DMS114 treated with DMSO at 0.1 percent for 48 hours (cell line): ENCODE measurements around the gene EEPD1.
"Not testable (repeated sequence)": the region's sequence is repeated elsewhere in the genome, so short reads cannot be mapped to it uniquely, and the experiment has no call there.

Experiments
- DNase-seq: peaks from one replicate; lab custom pipeline; 2025; ENCODE audit not compliant: unreplicated experiment; lab: John Stamatoyannopoulos, UW

The EEPD1 gene

DNA sequence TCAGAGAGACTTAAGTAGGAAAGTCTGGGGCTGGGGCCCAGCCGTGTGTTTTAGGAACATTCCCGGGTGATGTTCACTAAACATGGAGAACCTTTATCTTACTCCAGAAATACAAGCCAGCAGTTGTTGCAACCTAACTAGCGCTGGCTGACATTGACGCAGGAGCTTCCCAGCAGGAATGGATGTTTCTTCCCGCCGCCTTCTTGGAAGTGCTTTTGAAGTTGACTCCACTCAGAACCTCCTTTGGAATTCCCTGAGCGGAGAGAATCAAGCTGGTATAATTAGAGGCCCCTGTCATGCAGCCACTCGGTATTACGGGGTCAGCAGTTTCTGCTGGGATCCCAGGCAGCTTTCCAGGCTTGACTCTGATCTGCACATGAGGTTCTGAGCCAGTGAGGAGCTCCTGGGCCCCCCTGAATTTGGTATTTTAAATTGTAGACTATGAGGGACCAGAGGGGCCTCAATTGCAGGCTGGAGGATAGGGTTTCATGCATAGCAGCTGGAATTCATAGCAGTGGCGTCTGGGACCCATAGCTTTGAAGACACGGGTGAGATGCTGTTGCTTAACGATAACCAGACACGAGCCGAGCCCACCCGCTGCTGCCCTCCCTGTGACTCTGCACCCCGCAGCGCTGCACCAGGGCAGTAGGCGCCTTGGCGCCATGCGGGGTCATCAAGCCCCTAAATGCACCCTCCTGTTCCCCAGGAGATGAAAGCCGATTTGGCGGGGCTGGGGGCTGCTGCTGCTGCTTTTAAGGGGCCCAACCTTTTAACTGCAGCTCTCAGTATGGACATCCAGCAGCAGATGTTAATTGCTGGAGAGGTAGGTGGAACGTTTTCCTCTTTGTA is 61.8 kb downstream of the EEPD1 start:
- DNase-seq: no peak

DNA sequence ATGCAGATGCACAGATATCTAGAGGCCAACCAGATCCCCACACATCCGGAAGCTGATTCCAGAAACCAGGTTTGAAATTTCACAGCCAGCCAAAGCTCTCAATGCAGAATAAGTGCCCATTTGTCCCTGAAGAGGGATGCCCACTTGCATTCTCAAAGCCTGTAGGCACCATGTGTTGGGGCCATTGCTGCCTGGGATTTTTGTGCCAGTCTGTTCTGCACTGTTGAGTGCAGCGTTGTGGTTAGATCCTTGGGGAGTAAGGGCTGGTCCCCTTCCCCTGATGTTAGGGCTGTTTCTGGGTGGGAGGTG is 62.4 kb downstream of the EEPD1 start:
- no peak for DNase-seq

DNA sequence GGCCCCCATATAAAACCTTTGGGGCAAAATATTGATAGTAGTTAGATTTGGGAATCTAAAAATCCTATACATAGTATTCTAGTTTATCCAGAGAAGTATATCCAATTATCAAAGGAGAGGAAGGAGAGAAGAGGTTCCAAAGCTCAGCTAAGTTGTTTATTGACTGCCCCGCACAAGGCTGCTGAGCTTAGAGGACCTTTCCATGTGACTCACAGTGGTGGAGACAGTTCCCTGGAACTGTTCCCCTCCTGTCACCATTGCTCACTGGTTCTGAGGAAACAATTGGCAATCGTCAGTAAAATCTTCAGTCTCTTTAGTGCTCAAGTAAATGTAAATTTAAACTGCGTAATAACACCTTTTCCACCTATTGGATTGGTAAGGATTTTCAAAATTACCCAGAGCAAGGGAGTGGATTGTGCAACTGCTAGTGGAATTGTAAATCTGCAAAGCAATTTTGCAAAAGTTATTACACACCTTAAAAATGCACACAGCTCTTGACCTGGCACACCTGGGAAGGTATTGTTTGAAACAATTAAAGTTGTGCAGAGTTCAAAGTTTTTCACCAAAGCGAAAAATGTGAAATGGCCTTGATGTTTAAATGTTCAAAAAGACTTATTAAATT is 63.1 kb downstream of the EEPD1 start:
- DNase-seq: no peak

DNA sequence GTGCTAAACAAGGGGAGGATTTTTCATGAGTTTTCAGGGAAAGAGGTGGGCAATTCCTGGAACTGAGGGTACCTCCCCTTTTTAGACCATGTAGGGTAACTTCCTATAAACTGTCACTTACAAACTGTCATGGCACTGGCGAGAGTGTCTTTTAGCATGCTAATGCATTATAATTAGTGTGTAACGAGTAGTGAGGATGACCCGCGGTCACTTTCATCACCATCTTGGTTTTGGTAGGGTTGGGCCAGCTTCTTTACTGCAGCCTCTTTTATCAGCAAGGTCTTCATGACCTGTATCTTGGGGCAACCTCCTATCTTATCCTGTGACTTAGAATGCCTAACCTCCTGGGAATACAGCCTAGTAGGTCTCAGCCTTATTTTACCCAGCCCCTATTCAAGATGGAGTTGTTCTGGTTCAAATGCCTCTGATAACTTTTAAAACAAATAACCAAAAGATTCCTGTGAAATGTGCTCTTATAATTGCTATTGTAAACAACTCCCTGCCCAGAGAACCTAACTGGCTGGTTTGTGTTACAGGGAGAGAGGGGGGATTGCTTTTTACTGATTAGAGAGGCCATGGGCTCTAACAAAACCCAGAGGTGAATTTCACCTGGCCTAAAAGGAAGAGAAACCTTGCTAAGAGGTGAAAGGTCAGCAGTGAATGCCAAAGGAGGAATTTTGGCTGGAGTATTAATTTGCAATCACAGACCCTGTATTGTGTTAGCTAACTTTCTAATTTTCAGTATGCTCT is 64.3 kb downstream of the EEPD1 start:
- no peak for DNase-seq

DNA sequence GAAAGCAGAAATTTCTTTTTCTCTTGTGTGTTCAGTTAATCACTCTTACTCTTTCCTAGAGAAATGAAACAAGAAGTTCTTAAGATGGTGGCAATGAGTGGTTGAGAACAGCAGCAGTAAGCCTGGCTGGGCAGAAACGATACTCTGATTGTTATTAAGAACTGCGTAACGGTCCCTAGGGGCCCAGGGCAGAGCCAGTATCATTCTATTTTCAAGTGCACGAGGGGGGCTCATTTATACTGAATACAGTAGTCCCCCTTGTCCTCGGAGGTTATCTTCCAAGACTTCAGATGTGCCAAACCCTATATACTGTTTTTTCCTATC is 64.9 kb downstream of the EEPD1 start:
- no peak for DNase-seq

DNA sequence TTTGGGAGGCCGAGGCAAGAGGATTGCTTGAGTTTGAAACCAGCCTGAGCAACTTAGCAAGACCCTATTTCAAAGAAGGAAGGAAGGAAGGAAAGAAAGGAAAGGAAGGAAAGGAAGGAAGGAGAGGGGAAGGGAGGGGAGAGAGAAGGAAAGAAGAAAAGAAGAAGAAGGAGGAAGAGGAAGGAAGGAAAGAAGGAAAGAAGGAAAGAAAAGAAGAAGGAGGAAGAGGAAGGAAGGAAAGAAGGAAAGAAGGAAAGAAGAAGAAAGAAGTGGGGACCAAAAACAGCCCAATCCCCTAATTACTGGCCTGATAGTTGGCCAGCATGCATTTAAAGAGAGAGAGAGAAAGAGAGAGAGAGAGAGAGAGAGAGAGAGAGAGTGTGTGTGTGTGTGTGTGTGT is 66.4 kb downstream of the EEPD1 start:
- no peak for DNase-seq

DNA sequence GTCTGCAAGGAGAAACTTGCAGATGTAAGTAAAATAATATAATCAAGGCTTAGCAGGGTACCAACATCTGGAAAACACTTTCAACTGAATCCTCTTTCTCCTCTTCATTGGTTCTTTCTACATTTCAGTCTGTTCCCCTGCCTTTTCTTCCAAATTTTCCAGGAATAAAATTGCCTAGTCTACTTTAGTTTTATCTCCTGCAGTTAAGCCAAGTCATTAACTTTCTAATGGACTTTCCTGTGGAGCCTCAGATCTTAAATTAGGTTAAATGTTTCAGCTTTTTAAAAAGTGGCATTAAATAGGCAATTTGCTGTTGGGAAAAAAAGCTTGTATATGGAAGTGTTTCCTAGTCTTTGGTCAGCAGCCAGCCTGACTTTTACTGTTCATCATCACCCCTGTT is 70.8 kb downstream of the EEPD1 start:
- DNase-seq: no peak

DNA sequence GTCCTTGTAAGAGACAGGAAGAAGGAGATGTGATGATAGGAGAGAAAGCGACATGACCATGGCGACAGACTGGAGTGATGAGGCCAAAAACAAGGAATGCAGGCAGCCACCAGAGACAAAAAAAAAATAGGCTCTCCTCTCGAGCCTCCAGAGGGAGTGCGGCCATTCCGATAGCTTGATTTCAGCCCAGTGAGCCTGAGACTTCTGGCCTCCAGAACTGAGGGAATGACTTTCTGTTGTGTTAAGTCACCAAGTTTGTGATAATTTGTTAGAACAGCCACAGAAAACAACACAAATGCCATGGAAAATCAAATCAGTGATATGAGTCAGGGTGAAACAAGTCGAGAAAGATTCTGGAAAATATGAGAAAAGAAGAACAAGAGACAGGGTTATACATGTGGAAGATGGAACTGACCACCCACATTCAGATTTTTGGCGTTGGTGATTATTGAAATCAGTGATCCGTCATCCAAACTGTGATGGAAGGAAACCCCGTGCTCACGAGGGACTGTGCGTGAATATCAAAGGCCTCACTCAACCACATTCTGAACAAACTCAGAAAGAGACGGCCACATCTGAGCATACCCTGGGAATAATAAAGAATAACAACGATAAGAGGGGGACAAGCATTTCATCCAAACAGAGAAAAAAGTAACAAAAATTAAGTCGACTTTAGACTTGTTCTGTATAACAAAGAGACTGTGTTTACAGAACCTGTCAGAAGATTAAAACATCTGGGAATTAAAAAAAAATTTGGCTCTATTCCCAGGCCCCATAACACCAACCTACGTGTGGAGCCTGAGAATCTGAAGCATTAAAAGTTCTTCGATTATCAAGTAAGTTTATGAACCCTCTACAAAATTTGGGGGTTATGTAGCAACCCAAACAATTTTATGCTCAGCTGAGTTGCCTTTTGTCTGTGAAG is 72.1 kb downstream of the EEPD1 start:
- no peak for DNase-seq

DNA sequence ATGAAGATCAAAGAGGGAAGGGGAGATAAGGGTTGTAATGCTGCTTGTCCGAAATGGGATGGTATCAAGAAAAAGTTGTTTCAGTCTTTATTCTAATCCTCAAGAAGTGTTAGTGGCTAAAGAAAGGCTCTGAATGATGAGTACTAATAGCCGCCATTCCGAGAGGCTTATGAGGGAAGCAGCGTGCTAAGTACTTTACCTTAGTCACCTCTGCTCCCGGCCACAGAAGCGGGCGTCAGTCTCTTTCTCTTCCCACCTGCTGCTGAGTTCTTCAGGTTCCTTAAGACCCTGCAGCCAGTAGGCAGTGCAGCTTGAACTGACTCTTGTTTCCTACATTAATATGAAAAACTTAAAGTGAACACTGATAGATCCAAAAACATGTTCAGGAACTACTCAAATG is 73.1 kb downstream of the EEPD1 start:
- DNase-seq: no peak

DNA sequence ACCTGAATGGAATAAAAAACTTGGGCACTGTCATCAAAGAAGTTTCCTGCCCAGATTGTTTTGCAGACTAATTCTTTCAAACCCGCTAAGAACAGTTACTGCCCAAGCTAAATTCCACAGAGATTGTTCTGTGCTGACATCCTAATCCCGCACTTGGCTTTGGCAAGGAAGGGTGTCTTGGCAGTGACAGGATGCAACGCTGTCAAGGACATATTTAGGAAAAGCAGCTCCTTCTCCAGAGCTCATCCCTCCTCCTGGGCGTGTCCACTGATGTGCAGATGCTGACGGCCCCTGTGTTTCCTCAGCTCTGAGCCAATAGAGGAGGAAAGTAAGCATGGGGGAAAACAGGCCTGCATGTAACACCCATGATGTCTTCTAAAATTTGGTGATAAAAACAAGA is 74.2 kb downstream of the EEPD1 start:
- no peak for DNase-seq

DNA sequence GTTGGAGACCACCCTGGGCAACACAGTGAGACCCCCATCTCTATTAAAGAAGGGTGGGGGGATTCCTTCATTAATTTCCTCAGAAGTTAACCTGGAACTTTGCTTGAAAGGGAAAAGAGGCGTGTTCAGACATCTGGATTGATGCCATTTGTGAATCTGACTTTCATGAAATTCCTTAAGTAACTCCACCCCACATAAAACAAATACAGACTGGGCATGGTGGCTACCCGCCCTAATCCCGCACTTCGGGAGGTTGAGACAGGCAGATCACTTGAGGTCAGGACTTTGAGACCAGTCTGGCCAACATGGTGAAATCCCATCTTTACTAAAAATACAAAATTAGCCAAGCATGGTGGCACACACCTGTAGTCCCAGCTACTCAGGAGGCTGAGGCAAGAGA is 75.0 kb downstream of the EEPD1 start:
- DNase-seq: no peak

DNA sequence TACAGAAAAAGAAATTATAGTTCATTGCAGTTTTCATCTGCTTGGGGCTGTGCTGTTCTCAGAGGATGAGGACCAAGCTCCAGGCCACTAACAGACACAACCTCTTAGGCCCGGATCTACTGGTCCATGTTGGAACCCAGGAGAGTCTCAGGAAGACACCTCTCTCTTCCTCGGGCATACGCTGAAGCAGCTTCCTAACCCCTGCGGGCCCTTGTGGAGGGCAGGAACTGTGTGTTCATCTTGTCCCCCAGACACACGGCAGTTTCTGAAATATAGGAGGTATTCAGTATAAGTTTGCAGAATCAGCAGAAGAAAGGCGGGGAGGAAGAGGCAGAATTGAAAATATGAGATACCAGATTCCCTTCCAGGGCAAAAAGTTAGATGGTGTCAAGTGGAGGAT is 78.4 kb downstream of the EEPD1 start:
- DNase-seq: no peak

DNA sequence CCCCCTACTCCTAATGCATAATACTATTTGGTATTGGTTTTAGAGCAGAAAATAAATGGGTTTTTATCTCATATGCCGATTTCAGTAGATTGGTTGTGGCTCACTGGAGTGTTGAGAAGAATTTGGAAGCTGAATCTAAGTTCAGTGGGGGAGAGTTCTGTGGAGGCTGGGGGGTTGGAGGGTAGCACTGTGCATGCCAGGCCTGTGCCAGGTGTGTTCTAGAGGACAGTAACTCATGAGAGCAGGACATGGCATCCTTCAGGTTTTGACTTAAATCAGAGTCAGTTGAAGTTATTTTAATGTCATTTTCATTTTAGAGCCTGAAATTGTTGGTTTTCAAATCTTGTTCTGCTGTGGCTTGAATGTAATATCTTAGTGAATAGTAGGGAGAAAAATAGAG is 79.5 kb downstream of the EEPD1 start:
- no peak for DNase-seq

DNA sequence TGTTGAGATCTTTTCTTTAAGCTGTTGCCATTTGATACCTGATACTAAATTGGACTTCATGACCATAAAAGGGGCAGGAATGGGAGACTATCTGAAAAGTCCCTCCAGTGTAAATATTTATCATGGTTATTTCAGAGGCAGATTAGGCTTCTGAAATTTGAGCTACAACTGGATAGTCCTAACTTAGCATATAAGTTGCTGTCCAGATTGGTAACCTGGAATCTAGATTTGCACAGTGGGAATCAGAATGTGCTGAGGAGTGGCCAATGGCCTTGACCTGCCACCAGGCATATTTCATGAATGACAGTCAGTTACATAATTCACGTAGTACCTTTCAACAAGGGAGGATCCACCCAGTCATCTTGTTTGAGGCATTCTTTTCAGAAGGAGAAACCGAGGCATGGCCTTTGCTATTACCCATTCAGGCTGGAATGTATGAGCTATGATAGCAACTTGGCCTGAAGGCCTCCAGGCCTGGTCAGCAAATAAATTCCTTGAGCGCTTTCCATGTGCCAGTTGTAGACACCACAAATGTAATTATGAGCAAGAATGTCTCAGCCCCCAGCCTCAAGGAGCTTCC is 80.0 kb downstream of the EEPD1 start:
- DNase-seq: no peak

DNA sequence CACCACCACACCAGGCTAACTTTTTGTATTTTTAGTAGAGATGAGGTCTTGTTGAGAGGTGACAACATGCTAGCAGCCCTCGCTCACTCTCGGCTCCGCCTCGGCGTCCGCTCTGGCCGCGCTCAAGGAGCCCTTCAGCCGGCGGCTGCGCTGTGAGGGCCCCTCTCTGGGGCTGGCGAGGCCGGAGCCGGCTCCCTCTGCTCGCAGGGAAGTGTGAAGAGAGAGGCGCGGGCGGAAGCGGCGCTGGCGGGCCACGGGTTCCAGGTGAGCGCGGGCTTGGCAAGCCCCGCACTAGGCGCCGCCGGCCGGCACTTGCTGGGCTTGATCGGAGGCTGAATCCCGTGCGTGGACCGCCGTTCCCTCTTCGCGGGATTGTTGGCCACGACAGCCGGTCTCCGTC is 83.0 kb downstream of the EEPD1 start:
- DNase-seq: no peak

DNA sequence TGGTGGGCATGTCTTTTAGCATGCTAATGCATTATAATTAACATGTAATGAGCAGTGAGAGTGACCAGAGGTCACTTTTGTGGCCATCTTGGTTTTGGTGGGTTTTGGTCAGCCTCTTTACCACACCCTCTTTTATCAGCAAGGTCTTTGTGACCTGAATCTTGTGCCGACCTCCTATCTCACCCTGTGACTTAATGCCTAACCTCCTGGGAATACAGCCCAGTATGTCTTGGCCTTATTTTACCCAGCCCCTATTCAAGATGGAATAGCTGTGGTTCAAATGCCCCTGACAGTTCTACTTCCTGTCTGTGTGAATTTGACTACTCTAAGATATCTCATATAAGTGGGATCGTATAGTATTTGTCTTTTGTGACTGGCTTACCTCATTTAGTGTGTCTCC is 85.1 kb downstream of the EEPD1 start:
- no peak for DNase-seq

DNA sequence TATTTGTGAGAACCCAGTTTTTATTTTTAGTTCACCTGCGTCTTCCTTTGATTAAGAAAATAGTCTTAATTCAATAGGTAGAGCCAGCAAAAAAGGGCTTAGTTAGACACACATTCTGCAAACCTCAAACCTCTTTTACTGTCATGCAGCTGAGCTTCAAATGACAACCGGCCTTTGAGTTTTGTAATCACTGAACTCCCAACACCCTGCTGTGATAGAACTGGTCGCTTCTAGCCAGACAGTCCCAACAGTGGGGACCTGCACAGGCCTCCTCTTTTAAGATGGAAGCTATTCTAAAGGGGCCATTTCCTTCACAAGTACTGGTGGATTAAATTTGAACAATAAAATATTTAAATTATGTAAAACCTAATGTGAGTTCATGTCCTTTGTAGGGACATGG is 90.3 kb downstream of the EEPD1 start:
- DNase-seq: not testable (repeated sequence)

DNA sequence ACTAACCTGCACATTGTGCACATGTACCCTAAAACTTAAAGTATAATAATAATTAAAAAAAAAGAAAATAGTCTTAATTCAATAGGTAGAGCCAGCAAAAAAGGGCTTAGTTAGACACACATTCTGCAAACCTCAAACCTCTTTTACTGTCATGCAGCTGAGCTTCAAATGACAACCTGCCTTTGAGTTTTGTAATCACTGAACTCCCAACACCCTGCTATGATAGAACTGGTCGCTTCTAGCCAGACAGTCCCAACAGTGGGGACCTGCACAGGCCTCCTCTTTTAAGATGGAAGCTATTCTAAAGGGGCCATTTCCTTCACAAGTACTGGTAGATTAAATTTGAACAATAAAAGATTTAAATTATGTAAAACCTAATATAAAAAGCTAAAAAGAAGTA is 90.9 kb downstream of the EEPD1 start:
- not testable (repeated sequence) for DNase-seq

DNA sequence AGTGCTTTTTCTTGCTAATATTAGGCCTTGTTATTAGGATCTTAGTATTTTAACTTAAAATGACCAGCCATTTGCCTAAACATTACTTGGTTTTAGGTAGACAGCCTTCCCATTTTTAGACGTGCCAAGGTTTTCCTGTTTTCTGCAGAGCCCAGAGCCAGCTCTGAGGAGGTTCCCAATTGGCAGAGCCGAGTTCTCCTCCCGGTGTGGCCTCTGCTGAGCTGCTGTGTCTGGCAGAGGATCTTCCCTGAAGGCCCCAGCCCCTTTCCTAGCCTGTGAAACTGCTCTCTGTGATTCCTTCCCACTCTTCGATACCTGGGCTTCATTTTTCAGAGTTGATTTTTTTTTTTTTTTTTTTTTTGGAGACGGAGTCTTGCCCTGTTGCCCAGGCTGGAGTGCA is 91.4 kb downstream of the EEPD1 start:
- DNase-seq: no peak

DNA sequence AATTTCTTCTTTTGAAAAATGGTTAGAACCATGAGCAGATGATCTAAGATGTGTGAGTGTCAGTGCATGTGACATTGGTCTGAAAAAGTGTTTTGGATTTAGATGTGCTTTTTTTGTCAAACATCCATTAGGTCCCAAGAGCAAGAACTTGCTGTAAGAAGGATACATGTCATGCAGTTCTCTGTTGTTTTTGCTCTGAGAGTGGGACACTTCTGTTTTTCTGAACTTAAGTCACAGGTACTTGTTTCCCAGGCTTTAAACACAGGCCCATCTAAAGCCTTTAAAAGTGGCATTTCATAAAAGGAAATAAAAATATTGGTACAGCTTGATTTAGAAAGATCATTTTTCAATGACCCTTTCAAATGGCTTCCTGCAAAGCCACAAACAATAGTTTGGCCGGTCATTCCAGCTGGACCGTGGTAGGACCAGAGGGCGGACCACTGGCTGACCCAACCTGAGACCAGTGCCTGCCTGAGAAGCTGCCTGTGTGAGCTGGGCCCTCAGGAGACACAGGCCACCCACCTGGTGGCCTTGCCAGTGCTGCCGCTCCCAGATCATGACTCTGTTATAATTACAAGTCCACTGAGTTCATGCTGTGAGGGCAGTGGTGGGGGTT is 92.7 kb downstream of the EEPD1 start:
- no peak for DNase-seq

DNA sequence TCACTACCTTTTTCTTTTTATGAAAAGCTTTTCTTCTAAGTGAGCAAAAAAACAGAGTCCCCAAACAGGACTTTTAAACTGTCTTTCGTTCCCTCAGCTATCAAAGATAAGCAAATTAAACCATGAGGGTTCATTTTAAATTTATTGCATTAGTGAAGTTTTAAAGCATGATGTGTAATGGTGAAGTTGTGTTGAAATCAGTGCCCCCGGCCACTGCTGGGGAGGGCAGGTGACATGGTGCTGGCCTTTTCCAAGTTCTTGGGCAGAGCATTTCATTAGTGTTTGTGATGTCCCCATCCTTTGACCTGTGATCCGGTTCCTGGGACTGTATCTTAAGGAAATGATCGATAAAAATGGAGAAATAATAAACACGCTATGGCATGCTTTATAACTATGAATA is 96.0 kb downstream of the EEPD1 start:
- no peak for DNase-seq
